C1 segment of cervical spinal cord (tissue), 14 donors: ENCODE data around the gene CECR2.

Source experiments
- DNase-seq, 14 donors: peaks; one replicate each; lab custom pipeline; 2025; lab: John Stamatoyannopoulos, UW

Gene CECR2

GRCh38 chr22:17451316-17451715, 82.1 kb downstream of the CECR2 start:
- no peak for DNase-seq

DNA sequence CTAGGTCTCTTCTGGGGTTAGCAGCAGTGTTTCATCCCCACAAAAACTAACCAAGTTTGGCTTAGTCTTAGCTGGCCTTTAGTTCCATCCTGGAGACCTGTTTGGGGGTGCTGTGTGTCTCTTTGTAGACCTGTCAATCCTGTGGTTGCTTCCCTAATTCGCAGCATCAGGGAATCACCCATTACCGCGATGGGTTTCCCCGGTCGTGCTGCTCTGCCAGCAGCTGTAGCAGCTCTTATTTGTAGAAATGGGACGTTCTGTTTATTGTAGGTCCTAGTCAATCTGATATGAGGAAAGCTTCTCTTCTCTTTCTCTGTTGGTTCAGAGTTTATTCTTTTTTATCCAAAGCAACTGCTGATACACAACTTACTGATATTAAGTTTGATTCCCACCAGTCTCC, 91.6 kb downstream of the CECR2 start:
- no peak for DNase-seq

- DNase-seq: no peak
Measured at GRCh38 chr22:17470880-17471500, 101.7 kb downstream of the CECR2 start.

DNA sequence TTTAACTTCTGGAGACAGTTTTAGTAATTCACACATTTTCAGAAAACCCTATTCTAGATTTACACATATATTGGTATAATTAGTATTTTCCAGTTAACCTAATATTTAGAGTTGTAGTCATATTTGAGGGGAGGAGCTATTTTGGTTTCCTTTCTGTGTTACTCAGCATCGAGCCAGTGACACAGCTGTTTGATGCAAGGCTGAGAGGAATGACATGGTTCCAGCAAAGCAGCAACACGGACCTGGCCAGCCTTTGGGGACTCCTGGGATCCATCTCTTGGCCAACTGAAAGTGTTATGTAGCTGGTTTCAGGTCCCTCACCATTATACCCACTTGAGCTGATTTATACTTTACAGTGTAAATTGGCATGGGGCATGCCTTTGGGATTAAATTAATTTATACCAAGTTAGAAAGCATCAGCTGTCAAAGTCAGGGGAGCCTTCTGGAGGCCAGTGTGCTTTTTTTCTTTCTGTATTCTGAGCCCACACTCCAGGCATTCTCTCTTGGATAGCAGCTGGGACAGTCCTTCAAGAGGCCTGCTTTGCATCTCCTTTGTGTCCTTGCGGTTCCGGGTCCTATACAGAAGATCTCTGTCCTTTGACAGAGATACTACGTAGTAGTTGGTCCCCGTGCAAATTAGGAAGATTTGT, 102.8 kb downstream of the CECR2 start:
- DNase-seq: no peak

DNA sequence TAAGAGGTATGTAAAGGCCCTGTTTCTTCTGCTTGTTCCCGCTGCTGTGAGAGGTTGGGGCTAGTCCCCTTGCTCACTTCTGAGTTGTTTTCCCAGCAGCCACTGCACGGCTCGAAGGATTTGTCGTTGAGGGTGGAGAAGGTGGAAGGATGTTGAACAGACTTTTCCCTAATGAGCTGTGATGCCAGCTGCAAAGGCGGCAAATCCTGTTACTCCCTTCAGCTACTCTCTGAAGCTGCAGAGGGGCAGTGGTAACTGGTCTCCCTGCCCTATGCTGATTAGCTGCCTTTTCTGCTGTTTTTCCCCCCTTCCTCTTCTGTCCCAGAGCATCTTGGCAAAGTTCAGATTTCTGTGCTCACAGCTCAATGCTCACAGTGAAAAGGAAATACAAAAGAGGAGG, 103.7 kb downstream of the CECR2 start:
- peak in 4 of 14 donors; percentile 6 to 23 (median 14) for DNase-seq

DNA sequence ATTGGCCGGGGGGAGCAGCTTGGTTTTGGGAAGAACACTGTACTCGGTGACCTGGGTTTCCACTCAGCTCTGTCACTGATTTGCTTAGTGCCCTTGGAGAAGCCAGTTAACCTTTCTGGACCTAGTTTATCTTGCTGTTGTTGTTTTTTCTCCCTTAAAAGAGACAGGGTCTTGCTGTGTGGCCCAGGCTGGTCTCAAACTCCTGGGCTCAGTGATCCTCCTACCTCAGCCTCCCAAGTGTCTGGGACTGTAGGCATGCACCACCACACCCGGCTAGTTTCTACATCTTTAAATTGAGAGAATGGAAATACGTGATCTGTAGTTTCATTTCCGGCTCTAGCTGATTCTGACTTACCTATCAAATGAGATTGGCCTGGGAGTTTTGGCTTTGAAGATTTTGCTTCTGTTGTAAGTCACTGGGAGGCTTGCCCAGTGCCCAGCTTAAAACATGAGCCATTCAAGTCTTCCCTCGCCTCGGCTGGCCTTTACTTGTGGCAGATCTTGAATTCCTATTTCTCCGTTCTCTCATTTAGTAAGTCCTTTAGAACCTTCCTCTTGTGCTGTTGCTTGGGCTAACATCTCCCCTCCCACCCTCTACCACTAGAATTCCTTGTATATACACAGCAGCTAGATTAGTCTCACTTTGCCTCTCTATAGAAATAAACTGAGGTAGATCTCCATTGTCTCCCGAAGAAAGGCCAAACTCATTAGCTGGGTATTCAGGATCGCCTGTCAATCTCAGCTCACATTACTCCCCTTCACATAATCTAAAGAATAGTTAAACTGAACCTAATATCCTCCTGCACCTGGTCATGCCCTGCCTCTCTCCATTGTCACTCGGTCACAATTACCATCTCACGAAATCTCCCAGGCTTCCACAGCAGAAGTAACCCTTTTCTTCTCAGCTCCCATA, 106.3 kb downstream of the CECR2 start:
- DNase-seq: no peak

- peak in 1 of 14 donors; percentile 34 for DNase-seq
Measured at GRCh38 chr22:17476838-17477237, 107.6 kb downstream of the CECR2 start.

DNA sequence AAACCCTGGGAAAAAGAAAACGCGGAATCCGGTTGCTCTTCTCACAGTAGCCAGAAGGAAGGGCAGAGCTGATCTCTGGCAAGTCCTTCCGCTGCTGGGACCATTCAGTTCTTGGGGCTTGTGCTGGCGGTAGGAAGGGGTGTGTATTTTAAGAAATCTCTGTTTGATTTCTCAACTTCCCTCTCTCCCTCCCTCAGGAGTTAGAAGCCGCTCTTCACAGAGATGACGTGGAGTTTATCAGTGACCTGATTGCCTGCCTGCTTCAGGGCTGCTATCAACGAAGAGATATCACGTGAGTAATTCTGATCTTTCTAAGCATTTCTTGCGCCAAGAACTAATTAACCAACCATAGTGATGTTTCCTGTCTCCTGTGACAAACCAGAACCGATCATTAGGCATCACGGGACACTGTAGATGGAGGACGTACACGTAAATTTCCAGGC, 108.2 kb downstream of the CECR2 start:
- DNase-seq: peak in 3 of 14 donors; percentile 19 to 73 (median 19)

- no peak for DNase-seq
Measured at GRCh38 chr22:17479135-17479534, 109.9 kb downstream of the CECR2 start.

DNA sequence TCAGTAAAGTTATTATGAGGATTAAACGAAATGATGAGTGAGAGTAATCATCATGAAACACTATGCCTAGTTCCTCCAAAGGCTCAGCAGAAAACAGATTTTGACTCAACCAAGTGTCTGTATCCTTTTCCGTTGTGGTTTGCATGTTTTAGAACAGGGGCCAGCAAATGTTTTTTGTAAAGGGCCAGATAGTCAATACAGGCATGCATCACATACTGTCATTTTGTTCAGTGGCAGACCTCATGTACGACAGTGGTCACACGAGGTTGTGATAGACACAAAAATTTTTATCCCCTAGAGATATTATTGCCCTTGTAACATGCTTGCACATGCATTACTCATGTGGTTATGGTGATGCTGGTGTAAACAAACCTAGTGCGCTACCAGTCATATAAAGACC, 112.2 kb downstream of the CECR2 start:
- no peak for DNase-seq

DNA sequence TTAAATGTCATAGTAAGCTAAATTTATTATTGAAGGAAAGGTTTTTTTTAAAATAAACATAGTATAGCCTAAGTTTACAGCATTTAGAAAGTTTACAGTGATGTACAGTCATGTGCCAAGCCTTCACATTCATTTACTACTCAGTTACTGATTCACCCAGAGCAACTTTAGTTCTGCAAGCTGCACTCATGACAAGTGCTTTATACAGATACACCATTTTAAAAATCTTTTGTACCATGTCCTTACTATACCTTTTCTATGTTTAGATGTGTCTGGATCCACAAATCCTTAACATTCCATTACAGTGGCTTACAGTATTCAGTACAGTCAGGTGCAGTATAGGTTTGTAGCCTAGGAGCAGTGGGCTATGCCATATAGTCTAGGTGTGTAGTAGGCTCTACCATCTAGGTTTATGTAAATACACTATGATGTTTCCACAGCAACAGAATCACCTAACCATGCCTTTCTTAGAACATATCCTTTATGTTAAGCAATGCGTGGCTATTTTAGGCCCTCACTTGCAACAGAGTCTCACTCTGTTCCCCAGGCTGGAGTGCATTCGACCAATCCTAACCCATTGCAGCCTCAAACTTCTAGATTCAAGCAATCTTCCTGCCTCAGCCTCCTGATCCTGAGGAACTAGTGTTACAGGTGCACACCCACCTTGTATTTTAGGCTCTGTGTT, 114.6 kb downstream of the CECR2 start:
- DNase-seq: no peak

DNA sequence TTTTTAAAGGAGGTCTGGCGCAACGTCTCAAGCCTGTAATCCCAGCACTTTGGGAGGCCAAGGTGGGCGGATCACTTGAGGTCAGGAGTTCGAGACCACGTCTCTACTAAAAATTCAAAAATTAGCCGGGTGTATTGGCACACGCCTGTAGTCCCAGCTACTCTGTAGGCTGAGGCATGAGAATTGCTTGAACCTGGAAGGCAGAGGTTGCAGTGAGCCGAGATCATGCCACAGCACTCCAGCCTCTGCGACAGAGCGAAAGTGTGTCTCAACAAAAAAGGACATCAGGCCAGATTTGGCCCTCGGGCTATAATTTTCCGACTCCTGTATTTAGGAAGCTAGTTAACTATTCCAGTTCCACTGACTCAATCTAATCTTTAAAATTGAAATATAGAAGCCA, 115.3 kb downstream of the CECR2 start:
- DNase-seq: no peak

GRCh38 chr22:17486313-17486712, 117.1 kb downstream of the CECR2 start:
- peak in 2 of 14 donors; percentile 9 to 42 for DNase-seq

GRCh38 chr22:17486719-17487118, 117.5 kb downstream of the CECR2 start:
- DNase-seq: no peak

DNA sequence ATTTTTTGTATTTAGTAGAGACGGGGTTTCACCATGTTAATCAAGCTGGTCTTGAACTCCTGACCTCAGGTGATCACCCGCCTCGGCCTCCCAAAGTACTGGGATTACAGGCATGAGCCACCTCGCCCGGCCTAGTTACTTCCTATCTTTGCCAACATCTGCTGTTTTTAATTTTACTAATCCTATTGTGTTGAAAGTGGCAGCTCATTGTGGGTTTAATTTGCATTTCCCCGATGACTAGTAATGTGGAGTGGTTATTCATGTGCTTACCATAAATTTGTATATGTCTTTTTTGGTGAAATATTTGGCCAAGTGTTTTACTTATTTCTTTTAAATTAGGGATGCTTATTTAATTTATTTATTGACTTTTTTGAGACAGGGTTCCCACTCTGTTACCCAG, 119.8 kb downstream of the CECR2 start:
- no peak for DNase-seq

DNA sequence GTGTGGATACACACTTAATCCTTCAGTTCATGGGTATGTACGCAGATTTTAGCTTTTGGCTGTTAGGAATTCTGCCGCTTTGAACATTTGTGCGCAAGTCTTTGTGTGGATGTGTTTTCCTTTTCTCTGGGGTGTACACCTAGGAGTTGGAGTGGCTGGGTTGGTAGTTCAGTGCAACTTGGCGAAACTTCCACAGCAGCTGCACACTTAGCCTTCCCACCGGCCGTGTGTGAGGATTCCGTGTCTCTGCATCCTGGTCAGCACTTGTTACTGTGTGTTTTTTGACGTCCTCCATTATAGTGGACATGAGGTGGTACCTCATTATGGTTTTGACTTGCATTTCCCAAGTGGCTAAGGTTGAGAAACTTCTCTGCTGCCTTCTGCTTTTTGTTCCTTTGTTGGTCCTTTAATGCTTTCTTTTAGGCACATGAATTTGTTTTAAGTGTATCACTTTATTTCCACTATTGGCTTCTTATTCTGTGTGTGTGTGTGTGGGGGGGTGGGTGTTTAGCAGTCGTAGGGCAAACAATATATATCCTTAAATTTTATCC, 121.9 kb downstream of the CECR2 start:
- DNase-seq: no peak

- DNase-seq: peak in 5 of 14 donors; percentile 5 to 31 (median 23)
Measured at GRCh38 chr22:17492247-17492646, 123.0 kb downstream of the CECR2 start.

GRCh38 chr22:17493419-17493981, 124.2 kb downstream of the CECR2 start:
- no peak for DNase-seq

DNA sequence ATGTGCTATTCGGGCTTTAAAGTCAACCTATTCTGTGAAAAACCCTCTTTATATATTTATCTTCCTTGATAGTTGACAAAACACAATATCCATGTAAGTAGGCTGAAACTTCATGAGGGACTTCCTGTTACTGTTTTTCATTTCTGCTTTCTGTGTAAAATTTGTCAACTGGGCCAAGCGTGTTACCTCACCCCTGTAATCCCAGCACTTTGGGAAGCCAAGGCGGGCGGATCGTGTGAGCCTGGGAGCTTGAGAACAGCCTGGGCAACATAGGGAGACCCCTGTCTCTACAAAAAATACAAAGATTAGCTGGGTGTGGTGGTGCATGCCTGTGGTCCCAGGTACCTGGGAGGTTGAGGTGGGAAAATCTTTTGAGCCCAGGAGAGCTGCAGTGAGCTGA, 127.6 kb downstream of the CECR2 start:
- no peak for DNase-seq

DNA sequence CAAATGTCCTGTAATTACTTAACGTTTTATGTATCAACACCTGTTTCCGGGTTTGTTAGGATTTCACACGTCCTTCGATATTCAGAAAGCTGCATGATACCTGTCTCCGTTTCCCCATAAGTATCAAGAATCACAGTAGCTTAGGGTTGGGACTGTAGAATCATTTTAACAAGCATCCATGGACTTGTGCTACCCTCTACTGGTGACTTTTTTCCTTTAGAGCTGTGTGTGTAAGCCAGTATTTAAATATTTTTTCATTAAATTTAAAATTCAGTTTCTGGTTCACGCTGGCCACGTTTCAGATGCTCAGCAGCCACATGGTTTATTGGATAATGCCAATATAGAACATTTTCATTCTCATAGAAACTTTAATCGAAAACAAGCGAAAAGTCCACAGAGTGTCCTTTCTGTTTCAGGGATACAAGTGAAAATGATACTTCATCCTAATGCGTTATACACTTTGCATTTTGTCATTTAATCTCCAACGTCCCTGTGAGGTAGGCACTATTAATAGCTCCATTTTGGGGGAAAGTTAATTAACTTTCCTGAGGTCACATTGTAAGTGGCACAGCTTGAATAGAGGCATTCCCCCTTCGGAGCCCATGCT, 132.5 kb downstream of the CECR2 start:
- peak in 2 of 14 donors; percentile 38 to 56 for DNase-seq

DNA sequence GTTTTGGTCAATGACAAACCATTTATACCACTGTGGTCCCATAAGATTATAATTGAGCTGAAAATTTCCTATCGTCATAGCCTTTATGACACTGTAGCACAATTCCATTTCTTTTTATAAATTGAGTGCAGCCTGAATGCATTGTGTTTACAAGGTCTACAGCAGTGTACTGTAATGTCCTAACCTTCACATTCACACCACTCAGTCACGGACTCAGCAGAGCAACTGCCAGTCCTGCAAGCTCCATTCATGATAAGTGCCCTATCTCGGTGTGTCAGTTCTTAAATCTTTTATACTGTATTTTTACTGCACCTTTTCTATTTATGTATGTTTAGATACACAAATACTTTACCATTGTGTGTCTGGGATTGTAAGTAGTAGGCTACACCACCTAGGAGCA, 138.8 kb downstream of the CECR2 start:
- no peak for DNase-seq
